Fibroblast of skin of right biceps (primary cell): ENCODE measurements around the gene HTR3B.
A peak's percentile ranks its signal among the peaks of the same experiment; 100 is the strongest.
"Not testable (repeated sequence)": the region's sequence is repeated elsewhere in the genome, so short reads cannot be mapped to it uniquely, and the experiment has no call there.

Source experiments
- DNase-seq: peaks from one replicate; pipeline ENCODE4 v3.0.0-alpha.2; 2013

The HTR3B gene

GRCh38 chr11:113884361-113884836, 20.2 kb upstream of the HTR3B start:
- DNase-seq, result peak; percentile 64

- DNase-seq, result no peak
These were observed 18.7 kb upstream of the HTR3B start for GRCh38 chr11:113885897-113886296.

DNA sequence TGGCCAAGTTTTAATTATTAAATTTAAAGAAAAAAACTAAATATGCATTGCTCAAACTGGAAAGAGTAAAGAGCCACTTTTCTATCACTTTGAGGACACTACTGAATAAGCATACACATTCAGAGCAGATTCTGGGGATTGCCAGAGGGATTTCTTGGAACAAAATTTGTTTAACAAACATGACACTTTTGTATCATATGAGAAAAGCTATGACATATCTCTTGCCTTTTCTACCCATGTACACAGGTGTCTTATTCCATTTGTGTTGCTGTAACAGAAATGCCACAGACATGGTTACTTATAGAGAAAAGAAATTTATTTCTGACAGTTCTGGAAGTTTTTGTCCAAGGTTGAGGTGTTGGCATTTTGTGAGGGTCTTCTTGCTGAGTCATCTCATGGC, 15.7 kb upstream of the HTR3B start:
- no peak for DNase-seq

- no peak for DNase-seq
These were observed 10.1 kb upstream of the HTR3B start for GRCh38 chr11:113894421-113894996.

GRCh38 chr11:113895367-113896155, 9.0 kb upstream of the HTR3B start:
- no peak for DNase-seq

- DNase-seq, result peak; percentile 18
These were observed 8.3 kb upstream of the HTR3B start for GRCh38 chr11:113896156-113896879.

GRCh38 chr11:113901141-113901540, 3.5 kb upstream of the HTR3B start:
- no peak for DNase-seq

- DNase-seq, result peak; percentile 3
These were observed 1.4 kb downstream of the HTR3B start for GRCh38 chr11:113906038-113906437.

DNA sequence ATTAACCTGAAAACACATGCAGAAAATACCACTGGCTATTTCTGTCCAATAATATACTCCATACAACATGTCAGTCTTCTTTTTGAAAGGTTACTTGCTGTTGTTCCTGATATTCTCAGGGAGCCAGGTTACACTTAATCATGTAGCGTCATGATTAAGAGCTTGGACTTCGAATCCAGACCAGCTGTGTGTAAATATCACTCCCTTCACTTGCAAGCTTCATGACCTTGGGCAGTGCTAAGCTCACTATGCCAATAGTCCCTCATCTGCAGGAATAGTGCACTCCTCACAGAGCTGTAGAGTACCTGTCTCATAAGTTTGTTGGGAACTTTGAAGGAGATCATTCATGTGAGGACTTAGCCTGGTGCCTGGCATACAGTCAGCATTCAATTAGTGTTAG, 1.9 kb downstream of the HTR3B start:
- DNase-seq, result no peak

DNA sequence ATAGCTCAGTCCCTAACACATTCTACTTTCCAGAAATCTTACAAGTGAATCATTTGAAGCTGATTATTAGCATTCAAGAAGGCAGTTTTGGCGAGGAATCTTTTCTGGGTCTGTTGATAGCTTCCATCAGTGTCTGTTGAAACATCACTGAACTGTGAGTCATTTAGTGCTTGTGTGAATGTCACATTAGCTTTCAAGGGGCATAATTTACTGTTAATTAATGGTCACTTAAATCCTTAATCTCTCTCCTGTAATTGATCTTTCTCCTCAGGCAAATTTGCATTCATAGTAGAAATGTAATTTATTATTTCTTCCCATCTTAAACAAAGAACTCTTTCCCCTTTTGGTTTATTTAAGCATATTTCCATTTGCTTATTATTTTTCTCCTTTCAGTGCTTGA, 2.6 kb downstream of the HTR3B start:
- no peak for DNase-seq

- no peak for DNase-seq
These were observed 3.1 kb downstream of the HTR3B start for GRCh38 chr11:113907681-113908080.

- DNase-seq, result no peak
These were observed 3.5 kb downstream of the HTR3B start for GRCh38 chr11:113908098-113908497.

DNA sequence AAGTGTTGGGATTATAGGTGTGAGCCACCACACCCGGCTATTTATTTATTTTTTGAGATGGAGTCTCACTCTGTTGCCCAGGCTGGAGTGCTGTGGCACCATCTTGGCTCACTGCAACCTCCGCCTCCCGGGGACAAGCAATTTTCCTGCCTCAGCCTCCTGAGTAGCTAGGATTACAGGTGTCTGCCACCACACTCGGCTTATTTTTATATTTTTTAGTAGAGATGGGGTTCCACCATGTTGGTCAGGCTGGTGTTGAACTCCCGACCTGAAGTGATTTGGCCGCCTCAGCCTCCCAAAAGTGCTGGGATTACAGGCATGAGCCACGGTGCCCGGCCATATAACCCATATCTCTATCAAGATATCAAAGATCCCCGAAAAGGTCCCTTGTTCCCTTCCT, 6.9 kb downstream of the HTR3B start:
- not testable (repeated sequence) for DNase-seq

DNA sequence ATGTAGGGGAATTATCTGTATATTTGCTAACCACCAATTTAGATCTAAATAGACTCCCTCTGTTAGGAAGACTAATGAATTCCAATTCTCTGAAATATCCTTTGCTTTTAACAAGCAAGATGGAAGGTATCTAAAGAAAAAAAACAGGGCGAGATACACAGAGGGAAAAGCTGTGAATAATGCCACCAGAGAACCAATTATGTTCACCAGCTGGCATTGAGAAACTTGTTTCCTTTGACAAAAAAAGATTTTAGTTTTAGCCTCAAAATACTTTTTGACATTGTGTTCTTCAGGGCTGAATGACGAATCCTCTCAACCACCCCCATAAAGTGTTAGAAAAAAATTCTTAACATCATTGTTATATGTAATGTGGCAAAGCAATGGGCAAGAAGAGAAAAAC, 19.0 kb downstream of the HTR3B start:
- DNase-seq, result no peak

DNA sequence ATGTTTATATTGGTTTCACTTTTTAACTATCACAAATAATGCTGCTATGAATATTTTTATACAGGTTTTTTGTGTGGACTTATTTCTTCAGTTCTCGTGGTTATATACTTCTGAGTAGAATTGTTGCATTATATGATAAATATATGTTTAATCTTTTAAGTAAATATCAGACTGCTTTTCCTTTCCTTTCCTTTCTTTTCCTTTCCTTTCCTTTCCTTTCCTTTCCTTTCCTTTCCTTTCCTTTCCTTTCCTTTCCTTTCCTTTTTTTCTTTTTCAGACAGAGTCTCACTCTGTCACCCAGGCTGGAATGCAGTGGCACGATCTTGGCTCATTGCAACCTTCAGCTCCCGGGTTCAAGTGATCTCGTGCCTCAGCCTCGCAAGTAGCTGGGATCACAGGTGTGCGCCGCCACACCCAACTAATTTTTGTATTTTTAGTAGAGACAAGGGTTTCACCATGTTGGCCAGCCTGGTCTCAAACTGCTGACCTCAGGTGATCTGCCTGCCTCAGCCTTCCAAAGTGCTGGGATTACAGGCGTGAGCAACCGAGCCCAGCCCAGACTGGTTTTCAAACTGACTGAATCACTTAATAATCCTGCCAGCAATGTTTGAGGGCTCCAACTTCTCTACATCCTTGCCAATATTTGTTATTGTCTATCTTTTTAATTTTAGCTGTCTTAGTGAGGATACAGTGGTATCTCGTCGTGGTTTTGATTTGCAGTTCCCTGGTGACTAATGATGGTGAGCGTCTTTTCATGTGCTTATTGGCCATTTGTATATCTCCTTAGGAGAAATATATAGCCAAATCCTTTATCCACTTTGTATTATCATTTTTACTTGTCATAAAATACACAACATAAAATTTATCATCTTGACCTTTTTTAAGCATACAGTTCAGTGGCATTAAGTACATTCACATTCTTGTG, 21.9 kb downstream of the HTR3B start:
- no peak for DNase-seq

- no peak for DNase-seq
These were observed 23.7 kb downstream of the HTR3B start for GRCh38 chr11:113928311-113928710.

- DNase-seq, result no peak
These were observed 28.2 kb downstream of the HTR3B start for GRCh38 chr11:113932788-113933187.

GRCh38 chr11:113934193-113934592, 29.6 kb downstream of the HTR3B start:
- not testable (repeated sequence) for DNase-seq

- no peak for DNase-seq
These were observed 30.2 kb downstream of the HTR3B start for GRCh38 chr11:113934761-113935160.

DNA sequence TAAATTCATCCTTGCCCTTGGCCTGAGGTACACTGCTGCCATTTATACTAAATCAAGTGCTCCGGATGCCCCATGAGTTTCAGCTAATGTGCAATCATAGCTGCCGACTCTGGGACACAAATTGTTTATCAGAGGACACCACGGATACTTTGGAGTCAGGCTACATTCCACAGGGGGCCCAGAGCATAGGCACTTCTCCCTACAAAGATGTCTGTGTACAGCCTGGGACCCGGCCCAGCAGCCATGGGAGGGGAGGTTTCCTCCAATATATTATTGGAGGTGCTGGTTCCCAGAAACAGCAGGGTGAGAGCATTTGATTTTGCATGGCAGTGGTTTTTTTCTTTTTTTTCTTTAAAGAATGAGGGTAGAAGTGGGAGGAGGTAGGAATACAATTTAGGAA, 31.3 kb downstream of the HTR3B start:
- no peak for DNase-seq

DNA sequence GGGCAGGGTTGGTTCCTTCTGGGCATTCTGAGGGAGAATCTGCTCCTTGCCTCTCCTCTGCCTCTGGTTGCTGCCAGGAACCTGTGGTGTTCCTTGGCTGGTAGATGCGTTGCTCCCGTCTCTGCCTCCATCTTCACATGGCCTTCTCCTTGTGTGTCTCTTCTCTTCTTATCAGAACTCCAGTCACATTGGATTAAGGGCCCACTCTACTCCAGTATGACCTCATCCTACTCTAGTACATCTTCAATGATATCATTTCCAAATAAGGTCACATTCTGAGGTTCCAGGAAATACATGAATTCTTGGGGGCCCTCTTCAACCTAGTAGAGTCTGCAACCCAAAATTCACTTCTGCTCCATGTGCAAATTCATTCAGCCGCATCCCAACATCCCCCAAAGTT, 33.3 kb downstream of the HTR3B start:
- no peak for DNase-seq

- DNase-seq, result no peak
These were observed 37.7 kb downstream of the HTR3B start for GRCh38 chr11:113942256-113942655.

DNA sequence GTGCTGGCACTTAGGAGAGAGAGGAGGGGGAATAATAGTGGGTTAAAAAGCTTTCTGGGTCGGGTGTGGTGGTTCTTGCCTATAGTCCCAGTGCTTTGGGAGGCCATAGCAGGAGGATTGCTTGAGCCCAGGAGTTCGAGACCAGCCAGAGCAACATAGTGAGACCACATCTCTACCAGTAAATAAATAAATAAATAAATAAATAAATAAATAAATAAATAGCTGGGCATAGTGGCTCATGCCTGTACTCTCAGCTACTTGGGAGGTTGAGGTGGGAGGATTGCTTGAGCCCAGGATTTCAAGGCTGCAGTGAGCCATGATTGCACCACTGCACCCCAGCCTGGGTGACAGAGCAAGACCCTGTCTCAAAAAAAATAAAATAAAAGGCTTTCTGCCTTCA, 41.6 kb downstream of the HTR3B start:
- DNase-seq, result not testable (repeated sequence)
